LNCAP (cell line): ENCODE data around the gene EPS8L3.

Experiments used
- TF ChIP-seq, protein P1 (sequence below): fragments of 450-650 bp; IDR thresholded peaks from 2 replicates; pipeline ENCODE4 v1.5.1; 2017; ENCODE audit warnings: mild to moderate bottlenecking

Gene EPS8L3

DNA sequence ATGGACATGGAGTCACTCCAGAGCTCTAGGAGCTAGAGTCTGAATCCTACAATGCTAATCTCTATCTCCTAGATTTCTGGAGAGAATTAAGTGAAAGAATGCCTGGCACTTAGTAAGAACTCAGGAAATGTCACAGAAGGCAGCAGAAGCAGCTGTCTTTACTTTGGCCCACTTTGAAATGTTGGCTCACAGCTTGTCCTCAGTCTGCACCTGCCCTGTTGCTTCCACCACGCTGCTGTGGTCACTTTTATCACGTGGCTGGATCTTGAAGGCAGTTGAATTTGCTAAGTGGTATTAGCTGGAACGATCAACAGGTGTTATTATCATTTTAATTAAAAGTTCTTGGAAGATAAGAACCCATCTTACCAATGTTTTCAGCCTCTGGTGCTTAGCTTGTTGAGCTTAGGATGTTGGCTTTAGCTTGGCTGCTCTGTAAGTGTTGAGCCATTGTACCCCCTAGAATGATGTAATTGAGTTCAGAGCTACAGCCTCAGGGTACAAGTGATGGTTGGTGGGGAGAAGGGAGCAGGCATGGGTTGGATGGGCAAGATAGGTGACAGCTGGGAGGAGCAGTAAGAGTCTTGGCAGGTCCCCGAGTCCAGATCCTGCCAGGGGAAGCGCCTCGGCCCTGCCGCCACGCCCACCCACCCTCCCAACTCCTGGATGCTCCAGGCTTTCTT lies 41.9 kb upstream of the EPS8L3 start:
- TF ChIP-seq, protein P1, sequence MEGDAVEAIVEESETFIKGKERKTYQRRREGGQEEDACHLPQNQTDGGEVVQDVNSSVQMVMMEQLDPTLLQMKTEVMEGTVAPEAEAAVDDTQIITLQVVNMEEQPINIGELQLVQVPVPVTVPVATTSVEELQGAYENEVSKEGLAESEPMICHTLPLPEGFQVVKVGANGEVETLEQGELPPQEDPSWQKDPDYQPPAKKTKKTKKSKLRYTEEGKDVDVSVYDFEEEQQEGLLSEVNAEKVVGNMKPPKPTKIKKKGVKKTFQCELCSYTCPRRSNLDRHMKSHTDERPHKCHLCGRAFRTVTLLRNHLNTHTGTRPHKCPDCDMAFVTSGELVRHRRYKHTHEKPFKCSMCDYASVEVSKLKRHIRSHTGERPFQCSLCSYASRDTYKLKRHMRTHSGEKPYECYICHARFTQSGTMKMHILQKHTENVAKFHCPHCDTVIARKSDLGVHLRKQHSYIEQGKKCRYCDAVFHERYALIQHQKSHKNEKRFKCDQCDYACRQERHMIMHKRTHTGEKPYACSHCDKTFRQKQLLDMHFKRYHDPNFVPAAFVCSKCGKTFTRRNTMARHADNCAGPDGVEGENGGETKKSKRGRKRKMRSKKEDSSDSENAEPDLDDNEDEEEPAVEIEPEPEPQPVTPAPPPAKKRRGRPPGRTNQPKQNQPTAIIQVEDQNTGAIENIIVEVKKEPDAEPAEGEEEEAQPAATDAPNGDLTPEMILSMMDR, result no peak

DNA sequence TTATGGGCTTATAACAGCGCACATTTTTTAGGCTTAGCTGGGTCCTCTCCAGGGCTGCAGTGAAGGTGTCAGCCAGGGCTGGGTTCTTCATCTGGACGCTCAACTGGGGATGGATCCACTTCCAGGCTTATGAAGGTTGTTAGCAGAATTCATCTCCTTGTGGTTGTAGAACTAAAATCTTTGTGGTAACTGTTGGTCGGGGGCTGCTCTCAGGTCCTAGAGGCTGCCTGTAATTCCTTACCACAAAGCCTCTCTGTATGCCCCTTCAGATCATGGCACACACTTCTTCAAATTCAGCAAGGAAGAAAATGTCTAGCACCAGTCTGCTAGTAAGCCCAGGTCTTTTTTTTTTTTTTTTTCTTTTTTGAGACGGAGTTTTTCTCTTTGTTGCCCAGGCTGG lies 40.9 kb upstream of the EPS8L3 start:
- TF ChIP-seq, protein P1, result no peak

DNA sequence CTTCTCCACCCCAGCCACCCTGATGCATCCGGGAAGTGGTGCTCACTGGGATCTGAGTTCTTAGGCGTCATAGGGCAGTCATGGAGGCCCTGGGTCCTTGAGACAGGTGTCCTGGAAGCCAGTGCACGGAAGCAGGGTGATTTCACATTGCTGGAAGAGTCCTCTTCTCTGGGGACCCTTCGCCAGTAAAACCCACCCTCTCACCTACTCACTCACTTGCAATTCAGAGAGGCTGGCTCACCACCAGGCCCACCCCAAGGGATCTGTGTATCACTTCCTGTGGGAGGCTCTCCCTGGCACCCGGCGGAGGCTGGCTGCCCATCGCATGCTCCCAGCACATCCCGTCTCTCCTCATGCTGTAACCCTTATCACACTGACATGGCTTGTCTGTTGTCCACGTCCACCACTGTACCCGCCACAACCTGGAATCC lies 40.2 kb upstream of the EPS8L3 start:
- TF ChIP-seq, protein P1, result no peak

DNA sequence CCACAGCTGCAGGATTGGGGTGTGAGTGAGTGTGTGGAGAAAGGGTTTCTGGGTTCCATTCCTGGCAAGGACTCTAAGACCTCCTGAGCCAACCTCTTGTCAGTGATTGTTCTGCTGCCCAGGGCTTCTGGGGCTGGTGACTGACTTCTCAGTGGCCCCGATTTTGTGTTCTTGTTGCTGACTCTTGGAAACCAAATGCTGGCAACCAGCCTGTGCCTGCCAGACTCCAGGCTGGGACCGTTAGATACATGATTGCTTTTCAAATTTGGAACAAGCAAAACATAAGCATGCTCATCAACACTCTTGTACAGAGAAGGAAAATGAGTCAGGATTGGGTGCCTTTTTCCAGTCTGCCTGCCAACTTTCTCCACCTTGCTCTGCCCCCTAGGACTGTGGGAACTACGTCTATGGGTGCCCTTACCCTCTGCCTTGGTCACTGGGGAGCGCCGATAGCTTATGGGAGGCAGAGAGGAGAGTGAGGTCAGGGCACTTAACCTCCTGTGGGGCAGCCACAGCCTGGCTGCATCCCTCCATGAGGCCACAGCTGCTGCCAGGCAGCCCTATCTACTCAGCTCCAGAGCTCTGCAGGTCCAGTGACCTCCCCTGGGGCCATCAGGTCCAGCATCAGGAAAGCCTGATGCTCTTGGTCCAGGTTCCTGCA lies 39.3 kb upstream of the EPS8L3 start:
- TF ChIP-seq, protein P1, result no peak

DNA sequence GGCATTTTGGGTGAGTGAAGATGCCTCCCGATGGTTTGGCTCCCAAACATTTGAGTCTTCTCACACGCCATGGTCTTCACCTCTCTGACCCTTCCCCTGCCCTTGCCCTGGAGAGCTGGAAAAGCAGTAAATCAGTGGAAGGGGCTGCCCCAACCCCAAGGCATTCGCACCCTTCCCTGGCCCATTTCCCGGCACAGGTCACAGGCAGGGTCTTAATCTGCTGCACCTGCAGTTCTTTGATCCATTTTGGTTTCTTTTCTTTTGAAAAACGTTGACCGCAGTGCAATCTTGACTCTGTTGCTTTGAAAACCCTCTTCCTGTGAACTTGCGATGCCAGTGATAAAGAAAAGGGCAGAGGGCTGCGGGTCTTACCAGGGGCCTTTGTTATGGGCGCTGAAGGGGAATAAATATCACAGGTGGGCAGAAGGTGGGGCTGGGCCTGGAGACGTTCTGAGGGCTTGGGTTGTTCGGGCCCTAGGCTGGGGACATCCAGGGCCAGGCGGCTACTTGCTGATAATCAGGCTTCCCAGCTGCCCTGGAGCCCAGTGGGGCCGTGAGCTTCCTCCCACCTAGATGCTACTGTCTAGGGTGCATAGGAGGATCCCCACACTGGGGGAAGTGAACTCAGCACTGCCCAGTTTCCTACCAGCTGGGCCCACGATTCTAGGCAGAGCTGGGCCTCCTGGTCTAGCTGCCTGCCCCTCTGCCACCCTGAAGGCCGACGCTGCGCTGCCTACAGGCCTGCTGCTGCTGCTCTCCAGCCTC lies 38.6 kb upstream of the EPS8L3 start:
- TF ChIP-seq, protein P1, result no peak

DNA sequence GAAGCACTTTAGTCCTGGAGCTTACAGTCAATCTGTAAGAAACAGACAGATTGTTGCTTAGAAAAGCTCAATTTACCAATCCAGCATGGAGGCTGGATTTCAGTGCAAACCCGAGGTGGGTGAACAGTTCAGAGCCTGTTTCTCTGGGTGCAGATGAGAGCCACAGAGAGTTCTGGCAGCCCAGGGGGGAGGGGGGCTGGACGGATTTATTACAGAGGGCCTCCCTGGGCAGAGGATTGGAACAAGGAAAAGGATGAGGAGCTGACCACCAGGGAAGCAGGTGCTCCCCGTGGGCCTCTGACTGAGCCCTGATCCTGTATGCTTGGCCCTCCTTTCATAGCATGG lies 38.0 kb upstream of the EPS8L3 start:
- TF ChIP-seq, protein P1, result no peak

DNA sequence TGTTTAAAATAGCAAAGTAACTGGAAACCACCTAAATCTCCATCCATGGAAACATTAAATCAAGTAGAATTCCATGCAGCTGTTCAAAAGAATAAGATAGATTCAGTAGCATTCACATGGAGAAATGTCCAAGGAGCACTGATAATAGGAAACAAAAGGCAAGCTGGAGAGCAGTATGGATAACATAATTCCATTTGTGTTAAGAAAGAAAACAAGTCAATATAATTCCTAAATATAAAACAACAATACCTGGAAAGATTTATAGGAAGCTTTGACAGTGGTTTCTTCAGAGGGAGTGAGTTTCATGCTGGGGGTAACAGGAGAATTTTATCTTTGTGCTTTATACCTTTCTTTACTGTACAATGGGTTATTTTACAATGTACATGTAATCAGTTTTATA lies 36.6 kb upstream of the EPS8L3 start:
- TF ChIP-seq, protein P1, result no peak
